ENCODE data around the gene FKBP1A. TPM values are rescaled to one million over a fixed set of nuclear protein-coding genes. Genes with fewer than 3 reads are reported as not detected.

FKBP1A gene
- total and polyA plus RNA-seq, 9 of the 15 experiments (the other 6 are each of a cell fraction or from before 2014, with no cell fraction given), result 48.8 to 502 (median 89.6) TPM

DNA sequence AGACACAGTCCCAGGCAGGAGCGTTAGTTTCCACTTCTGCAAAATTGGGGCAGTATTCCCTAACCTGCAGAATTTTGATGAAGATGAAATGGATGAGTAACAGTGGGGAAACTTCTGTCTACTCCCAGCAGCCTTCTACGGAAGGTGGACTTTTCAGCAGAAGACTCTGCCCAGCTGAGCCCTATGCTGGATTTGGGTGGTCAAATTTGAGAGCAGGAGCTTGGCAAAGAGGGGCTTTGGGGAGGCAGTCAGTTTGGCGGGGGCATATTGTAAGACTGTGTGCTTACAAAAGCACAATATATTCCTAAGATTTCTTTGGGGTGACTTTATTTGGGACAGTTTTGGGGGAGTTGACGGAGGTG, 58.5 kb downstream of the FKBP1A start:
- FAIRE-seq (no peak), DNase-seq (ENCODE audit: extremely low read depth in 1 of 4, low spot score in 3 of 4) (no peak), ATAC-seq (no peak)
- no peak overlapping the region for H3K9ac ChIP-seq (ENCODE audit: insufficient read depth in 1 of 2, low read depth in 2 of 2, low read length in 2 of 2)
- H3K79me2 ChIP-seq (ENCODE audit: control insufficient read depth, insufficient read depth, low read length), result peaks cover 5% of the 10 kb centered on the region; the same call in 1 of the 3 replicates
- no peak overlapping the region for H3K27ac ChIP-seq (ENCODE audit: extremely low read depth, low read depth, low read length)
- H3K36me3 ChIP-seq (ENCODE audit: control insufficient read depth, insufficient read depth, low read length), result peaks cover 9% of the 10 kb centered on the region; the same call in 1 of the 3 replicates
- BruUV-seq (replicated peaks), result no TSS peak
- in situ Hi-C loops (cut with MboI), result no loop called here
- no peaks in the 10 kb centered on the region for H3K9me1 ChIP-seq (ENCODE audit: control insufficient read depth, insufficient read depth, low read length)
- no peak overlapping the region for H3K4me2 ChIP-seq (ENCODE audit: insufficient read depth, low read length)
- 61% methylated on average over 3 of the region's 4 CpGs for WGBS (ENCODE audit: insufficient coverage, low coverage, missing lambda C conversion rate)
- H3K9me3 ChIP-seq (replicated peaks; ENCODE audit: control insufficient read depth, insufficient read depth, low read depth, low read length), result no peaks in the 10 kb centered on the region
- ChIA-PET CTCF (ENCODE audit: low intra/inter-chr PET ratio) (no interaction called here), POLR2A (interaction anchor here (0.8 kb wide), 1 partner anchor 8 kb away, joined by 4 read pairs; no protein-coding TSS in a partner anchor)
- no peaks in the 10 kb centered on the region for H3K27me3 ChIP-seq (ENCODE audit: control insufficient read depth in 2 of 2, insufficient read depth in 2 of 2, low read length in 2 of 2)
- peaks cover 4% of the 10 kb centered on the region in 2 experiments; a peak in 2 of 5 replicates for H3K4me1 ChIP-seq (replicated peaks in 1 of 2; ENCODE audit: control insufficient read depth in 2 of 2, insufficient read depth in 2 of 2, low read length in 2 of 2)
- TF ChIP-seq ESRRA (IDR thresholded peaks at IDR 0.05; ENCODE audit: borderline replicate concordance, low read depth), result no peak
- TF ChIP-seq, protein P1, sequence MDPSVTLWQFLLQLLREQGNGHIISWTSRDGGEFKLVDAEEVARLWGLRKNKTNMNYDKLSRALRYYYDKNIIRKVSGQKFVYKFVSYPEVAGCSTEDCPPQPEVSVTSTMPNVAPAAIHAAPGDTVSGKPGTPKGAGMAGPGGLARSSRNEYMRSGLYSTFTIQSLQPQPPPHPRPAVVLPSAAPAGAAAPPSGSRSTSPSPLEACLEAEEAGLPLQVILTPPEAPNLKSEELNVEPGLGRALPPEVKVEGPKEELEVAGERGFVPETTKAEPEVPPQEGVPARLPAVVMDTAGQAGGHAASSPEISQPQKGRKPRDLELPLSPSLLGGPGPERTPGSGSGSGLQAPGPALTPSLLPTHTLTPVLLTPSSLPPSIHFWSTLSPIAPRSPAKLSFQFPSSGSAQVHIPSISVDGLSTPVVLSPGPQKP (CRISPR knock-in tag; IDR thresholded peaks at IDR 0.05), result no peak
- no peak for TF ChIP-seq KLF13 (tag; IDR thresholded peaks at IDR 0.05; ENCODE audit: borderline replicate concordance, low read depth)
- TF ChIP-seq MEF2D (tag; conservative IDR thresholded peaks at IDR 0.05; ENCODE audit: low read depth), result no peak
- TF ChIP-seq ETV6 (IDR thresholded peaks at IDR 0.05; ENCODE audit: borderline replicate concordance in 1 of 2, low read depth in 2 of 2, low read length in 1 of 2), result no peak
- TF ChIP-seq ETV6 (CRISPR knock-in tag; IDR thresholded peaks at IDR 0.05; ENCODE audit: borderline replicate concordance), result no peak
- no peak for TF ChIP-seq ZNF197 (CRISPR knock-in tag; IDR thresholded peaks at IDR 0.05; ENCODE audit: low read depth)
- TF ChIP-seq ZNF57 (CRISPR knock-in tag; IDR thresholded peaks at IDR 0.05), result no peak
- no peak overlapping the region for H2AFZ ChIP-seq (ENCODE audit: low read depth, low read length)
- peaks cover 5% of the 10 kb centered on the region; the same call in 1 of the 2 replicates for H4K20me1 ChIP-seq (replicated peaks; ENCODE audit: control insufficient read depth, insufficient read depth, low read length)
- intact Hi-C loops (cut with micrococcal nuclease), result no loop called here
- H3K4me3 ChIP-seq, result no peak overlapping the region

Data from K562 (cell line).